ENCODE measurements around the gene PCOLCE2.

DNA sequence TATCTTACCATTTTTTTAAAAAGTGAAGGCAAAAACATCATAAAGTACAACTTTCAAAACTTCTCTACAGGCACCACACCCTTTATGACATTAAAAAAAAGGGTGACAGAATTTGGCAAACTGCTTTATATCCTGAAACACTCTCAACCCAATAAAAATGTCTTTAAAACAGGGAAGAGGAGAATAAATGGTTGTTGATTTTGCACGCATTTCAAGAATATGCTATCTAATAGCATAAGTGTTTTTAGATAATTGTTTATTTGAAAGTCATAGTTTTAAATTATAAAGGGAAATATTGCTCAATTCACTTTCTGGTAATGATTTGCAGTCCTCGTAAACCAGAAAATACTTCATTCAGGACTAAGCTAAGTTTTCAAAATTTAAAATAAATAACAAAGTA lies 1.7 kb upstream of the PCOLCE2 start:
- TF ChIP-seq, protein P1, sequence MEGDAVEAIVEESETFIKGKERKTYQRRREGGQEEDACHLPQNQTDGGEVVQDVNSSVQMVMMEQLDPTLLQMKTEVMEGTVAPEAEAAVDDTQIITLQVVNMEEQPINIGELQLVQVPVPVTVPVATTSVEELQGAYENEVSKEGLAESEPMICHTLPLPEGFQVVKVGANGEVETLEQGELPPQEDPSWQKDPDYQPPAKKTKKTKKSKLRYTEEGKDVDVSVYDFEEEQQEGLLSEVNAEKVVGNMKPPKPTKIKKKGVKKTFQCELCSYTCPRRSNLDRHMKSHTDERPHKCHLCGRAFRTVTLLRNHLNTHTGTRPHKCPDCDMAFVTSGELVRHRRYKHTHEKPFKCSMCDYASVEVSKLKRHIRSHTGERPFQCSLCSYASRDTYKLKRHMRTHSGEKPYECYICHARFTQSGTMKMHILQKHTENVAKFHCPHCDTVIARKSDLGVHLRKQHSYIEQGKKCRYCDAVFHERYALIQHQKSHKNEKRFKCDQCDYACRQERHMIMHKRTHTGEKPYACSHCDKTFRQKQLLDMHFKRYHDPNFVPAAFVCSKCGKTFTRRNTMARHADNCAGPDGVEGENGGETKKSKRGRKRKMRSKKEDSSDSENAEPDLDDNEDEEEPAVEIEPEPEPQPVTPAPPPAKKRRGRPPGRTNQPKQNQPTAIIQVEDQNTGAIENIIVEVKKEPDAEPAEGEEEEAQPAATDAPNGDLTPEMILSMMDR (IDR thresholded peaks at IDR 0.05): no peak
- TF ChIP-seq POLR2A (IDR thresholded peaks at IDR 0.05): no peak

All from uterus (tissue), 2 donors.